HG02588 (cell line): Measurements from ENCODE around the gene SIPA1L2.
A peak's percentile ranks its signal among the peaks of the same experiment; 100 is the strongest.

Experiments
- ATAC-seq: cut with Tn5 transposase; IDR thresholded peaks from one replicate; pipeline ENCODE4 v1.9.1; 2021; ENCODE audit warnings: mild to moderate bottlenecking, moderate library complexity; ENCODE audit not compliant: unreplicated experiment

SIPA1L2 gene

GRCh38 chr1:232644209-232644608, 14.3 kb upstream of the SIPA1L2 start:
- no peak for ATAC-seq

- no peak for ATAC-seq
These were observed 13.3 kb upstream of the SIPA1L2 start for GRCh38 chr1:232643251-232643650.

DNA sequence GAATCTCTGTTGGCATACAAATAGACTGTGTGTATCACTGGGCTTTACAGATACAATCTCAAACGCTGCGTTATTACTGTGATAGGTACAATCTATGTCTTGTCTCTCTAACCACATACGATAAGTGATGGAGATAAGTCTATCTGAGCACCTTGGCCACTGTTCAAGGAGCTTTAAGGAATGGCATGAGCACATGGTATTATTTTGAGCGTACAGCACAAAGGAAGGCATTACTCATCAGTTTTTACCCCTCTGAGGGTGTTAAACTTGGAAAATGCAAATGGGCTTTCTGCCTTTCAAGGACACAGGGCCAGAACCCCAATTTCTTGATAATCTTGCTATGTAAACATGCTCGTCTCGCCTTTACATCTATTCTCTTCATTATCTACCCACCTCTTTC, 11.6 kb upstream of the SIPA1L2 start:
- ATAC-seq, result no peak

GRCh38 chr1:232636799-232637198, 6.9 kb upstream of the SIPA1L2 start:
- ATAC-seq, result no peak

- ATAC-seq, result peak; percentile 67
These were observed 5.9 kb upstream of the SIPA1L2 start for GRCh38 chr1:232635778-232636356.

DNA sequence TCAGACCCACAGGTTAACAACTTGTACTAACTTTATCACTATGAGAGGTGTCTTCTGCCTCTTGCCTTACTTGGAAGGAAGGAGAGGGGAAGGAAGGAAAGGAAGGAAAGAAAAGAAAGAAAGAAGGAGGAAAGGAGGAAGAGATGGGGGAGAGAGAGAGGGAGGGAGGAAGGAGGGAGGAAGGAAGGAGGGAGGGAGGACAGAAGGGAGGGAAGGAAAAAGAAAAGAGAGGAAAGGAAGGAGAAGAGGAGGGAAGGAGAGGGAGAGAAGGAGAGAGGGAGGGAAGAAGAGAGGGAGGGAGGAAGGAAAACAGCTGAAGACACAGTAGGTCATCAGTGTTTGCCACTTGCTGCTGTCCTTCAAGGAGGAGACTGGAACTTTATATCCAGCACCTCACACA, 5.3 kb upstream of the SIPA1L2 start:
- ATAC-seq, result no peak

GRCh38 chr1:232634096-232634495, 4.2 kb upstream of the SIPA1L2 start:
- ATAC-seq, result no peak

GRCh38 chr1:232630894-232631195, 912 bp upstream of the SIPA1L2 start:
- no peak for ATAC-seq

DNA sequence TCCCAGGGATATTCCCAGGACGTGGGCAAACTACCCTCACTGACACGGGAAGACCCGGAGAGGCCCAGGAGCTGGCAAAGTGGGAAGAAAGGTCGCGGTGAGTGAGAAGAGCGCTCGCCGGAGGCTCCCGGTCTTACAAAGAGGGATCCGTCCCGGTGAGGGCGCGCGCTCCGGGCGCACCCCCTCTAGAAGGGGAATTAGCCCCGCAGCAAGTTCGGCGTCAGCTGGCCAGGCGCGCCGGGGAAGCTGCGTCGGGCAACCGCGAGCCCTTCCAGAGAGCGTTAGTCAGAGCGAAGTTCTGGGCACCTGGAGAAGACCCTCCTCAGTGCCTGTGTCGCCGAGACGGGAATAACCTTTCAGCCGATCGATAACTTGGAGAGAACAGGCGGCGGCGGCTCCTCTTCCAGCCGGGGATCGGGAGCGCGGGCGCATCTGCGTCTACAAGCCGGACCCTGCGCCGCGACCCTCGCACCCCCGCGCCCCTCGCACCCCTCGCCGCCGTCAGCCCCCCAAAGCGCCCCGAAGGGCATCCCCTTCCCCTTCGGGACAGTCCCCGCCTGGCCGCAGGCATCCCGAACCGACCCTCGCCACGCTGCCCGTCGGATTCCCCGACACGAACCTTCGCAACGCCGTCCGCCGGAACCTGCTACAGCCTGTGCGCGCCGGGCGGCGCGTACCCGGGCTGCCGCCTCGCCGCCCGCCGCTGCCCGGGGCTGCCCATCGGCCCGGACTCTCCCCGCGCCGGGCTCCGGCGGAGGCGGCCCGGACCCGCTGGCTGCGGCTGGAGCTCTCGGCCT, 485 bp downstream of the SIPA1L2 start:
- peak; percentile 49 for ATAC-seq

DNA sequence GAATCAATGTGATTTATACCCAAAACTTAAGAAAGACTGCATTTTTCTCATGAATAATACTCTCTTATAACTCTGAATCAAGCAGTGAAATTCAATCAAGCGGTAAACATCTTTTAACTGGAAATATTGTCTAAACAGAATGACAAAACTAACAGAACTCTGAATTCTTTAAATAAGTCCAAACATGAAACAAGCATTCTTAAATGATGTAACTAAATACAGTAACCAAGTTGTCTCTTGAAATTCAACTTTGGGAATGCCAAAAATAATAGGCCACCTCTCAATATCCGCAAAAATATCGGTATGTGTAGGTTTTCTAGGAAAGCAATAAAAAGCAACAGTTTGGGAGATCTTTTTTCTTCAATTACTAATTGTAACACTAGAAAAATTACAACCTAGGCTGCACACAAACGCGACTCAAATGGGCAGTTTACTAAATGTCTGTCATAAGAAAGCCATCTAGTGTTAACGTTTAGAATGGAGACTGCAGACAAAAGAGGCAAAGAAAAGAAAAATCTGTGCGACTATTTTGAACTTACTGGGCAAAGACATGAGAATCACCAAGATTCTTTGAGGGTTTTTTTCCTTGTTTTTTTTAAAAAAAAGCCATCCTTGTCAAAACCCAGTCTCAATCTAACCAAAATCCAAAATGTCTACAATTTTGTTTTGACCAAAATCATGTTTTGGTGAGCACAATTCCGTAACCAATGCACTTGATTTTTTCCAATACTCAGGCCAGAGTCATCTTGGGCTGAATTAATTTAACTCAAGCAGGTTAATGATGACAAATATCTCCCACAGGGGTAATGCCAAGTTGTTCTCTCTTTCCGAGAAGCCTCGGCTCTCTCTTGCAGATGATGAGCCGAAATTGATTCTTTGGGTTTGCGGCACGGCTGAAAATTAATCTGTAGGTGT, 1.3 kb downstream of the SIPA1L2 start:
- no peak for ATAC-seq

GRCh38 chr1:232627645-232628334, 2.1 kb downstream of the SIPA1L2 start:
- no peak for ATAC-seq

GRCh38 chr1:232627171-232627570, 2.8 kb downstream of the SIPA1L2 start:
- ATAC-seq, result no peak

DNA sequence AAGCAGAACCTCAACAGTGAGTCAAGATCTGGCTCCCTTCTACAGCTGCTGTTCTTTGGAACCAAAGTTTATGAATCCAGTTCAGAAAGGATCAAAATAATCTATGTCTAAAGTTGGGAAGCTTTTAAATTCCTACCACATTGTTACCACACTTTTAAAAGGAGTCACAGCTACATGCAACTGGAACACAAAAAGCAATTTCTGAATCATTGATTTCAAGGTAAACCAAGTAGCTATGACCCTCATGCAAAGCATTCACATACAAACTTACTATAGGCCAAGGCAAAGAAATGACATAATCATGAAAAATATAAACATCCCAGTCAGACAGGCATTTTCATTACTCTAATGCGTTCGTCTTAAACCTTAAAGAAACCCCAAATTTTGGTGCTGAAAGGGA, 3.5 kb downstream of the SIPA1L2 start:
- ATAC-seq, result no peak

- no peak for ATAC-seq
These were observed 4.5 kb downstream of the SIPA1L2 start for GRCh38 chr1:232625319-232625868.

GRCh38 chr1:232624546-232625281, 5.2 kb downstream of the SIPA1L2 start:
- ATAC-seq, result no peak

GRCh38 chr1:232622981-232623380, 7.0 kb downstream of the SIPA1L2 start:
- no peak for ATAC-seq

DNA sequence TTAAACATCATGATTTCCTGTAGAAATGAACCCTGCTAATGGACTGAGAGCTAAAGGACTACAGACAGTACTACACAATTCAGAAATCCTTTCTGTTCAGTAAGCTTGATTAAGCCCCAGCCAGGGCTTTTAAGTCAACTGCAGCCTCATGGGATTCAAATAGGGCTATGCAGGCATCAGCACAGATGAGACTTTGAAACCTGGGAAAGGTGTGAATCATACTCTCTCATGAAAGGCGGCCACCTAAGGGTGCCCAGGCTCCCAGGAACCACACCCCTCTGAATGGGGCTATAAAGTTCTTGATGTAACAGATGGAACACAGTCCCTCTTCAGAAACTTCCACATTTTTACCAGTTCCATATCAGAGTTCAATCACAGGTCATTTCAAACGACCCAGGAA, 7.6 kb downstream of the SIPA1L2 start:
- ATAC-seq, result no peak

GRCh38 chr1:232621050-232621449, 8.9 kb downstream of the SIPA1L2 start:
- ATAC-seq, result no peak

DNA sequence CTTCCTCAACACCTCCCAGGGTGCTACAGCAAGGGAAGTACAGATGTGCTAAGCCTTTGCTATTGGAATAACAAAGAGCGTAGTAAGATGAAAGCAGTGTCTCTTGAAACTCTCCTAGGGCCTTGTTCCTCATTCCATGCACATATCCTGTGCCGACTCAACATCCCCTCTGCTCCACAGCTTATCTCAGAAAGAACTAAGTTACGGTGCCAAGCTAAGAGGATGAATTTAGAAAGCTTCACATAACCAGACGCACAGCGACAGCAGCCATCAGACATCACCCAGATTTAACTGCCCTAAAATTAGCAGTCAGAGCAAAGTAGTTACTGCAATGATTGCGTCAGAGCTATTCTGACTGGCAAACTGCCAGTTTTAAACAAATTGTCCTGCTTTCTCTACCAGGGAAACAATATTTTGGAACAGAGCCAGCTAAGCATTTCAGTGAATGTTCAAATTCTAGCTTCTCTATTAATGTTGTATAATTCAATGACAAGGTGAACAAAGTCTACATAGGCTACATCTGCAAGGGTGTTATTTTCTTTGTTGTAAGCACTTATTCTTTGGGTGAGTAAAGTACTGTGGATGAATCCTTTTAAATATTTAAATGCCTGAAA, 9.5 kb downstream of the SIPA1L2 start:
- no peak for ATAC-seq

DNA sequence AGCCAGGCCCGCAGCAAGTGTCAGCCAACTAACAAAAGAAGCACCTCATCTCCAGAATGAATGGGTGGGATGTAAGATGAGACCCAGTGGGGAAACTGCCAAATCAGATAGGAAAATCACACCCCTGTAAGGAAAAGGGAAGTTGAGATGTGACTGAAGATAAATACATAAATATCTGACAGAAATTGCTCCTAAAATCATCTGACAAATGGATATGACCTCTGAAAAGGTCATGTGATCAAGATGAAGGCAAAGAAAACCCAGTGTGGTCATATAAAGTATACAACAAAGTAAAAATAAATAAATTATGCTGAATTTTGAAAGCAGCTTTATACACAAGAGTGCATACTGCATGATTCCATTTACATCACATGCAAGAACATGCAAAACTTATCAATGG, 12.7 kb downstream of the SIPA1L2 start:
- ATAC-seq, result no peak
